Liver (tissue), 9 donors: ENCODE results near the gene KIAA1755. TPM values are rescaled to one million over a fixed set of nuclear protein-coding genes. Genes with fewer than 3 reads are reported as not detected.

ENCODE experiments used
- DNase-seq: peaks from one replicate; pipeline ENCODE4 v3.0.0-alpha.2; 2017; ENCODE audit warnings: low spot score
- H3K27ac ChIP-seq, 2 donors: one replicate each; pipeline ENCODE4 v1.7.0; 2013; ENCODE audit warnings: inconsistent platforms in 2 of 2, low read length in 2 of 2, control low read depth in 1 of 2, low read depth in 1 of 2, mild to moderate bottlenecking in 1 of 2
- H3K27me3 ChIP-seq, 4 donors: one replicate each; pipeline versions ENCODE4 v1.6.1 to v1.7.0; 2013; ENCODE audit warnings: low read length in 3 of 4, inconsistent platforms in 1 of 4, mild to moderate bottlenecking in 1 of 4, moderate library complexity in 1 of 4; ENCODE audit not compliant: control insufficient read depth in 4 of 4, insufficient read depth in 4 of 4
- H3K36me3 ChIP-seq, 4 donors: one replicate each; pipeline versions ENCODE4 v1.6.1 to v1.7.0; 2013; ENCODE audit warnings: low read length in 3 of 4, mild to moderate bottlenecking in 3 of 4, low read depth in 1 of 4, moderate library complexity in 1 of 4; ENCODE audit not compliant: control insufficient read depth in 4 of 4, insufficient read depth in 3 of 4
- H3K4me1 ChIP-seq, 4 donors: one replicate each; pipeline versions ENCODE4 v1.6.1 to v1.7.0; 2013; ENCODE audit warnings: low read length in 3 of 4, mild to moderate bottlenecking in 3 of 4, moderate library complexity in 1 of 4; ENCODE audit not compliant: control insufficient read depth in 4 of 4, insufficient read depth in 4 of 4
- H3K4me3 ChIP-seq, 3 donors: one replicate each; pipeline versions ENCODE4 v1.6.1 to v1.7.0; 2013; ENCODE audit warnings: low read length in 3 of 3, control low read depth in 1 of 3, low read depth in 1 of 3, mild to moderate bottlenecking in 1 of 3
- H3K9ac ChIP-seq, 2 donors: one replicate each; pipeline ENCODE4 v1.7.0; 2013; ENCODE audit warnings: low read length in 2 of 2, mild to moderate bottlenecking in 2 of 2, moderate library complexity in 2 of 2, control low read depth in 1 of 2, low read depth in 1 of 2
- H3K9me3 ChIP-seq, 4 donors: one replicate each; pipeline versions ENCODE4 v1.6.1 to v1.7.0; 2013; ENCODE audit warnings: low read length in 3 of 4; ENCODE audit not compliant: control insufficient read depth in 4 of 4
- ATF3 ChIP-seq: IDR thresholded peaks from 2 replicates; pipeline ENCODE4 v1.6.1; 2016; ENCODE audit warnings: antibody characterized with exemption
- CTCF ChIP-seq: fragments of 150-350 bp; IDR thresholded peaks from 2 replicates; pipeline ENCODE4 v1.5.1; 2017; ENCODE audit warnings: improper control_type of control experiment, low read depth, low read length; ENCODE audit not compliant: missing input control
- EGR1 ChIP-seq, 2 donors: IDR thresholded peaks; 2 replicates each; pipeline ENCODE4 v1.6.1; 2016 to 2018; ENCODE audit warnings: antibody characterized with exemption in 2 of 2, low read depth in 2 of 2
- FOXA1 ChIP-seq: IDR thresholded peaks from 2 replicates; pipeline ENCODE4 v1.6.1; 2016; ENCODE audit warnings: antibody characterized with exemption
- FOXA2 ChIP-seq: IDR thresholded peaks from 2 replicates; pipeline ENCODE4 v1.6.1; 2016; ENCODE audit warnings: antibody characterized with exemption
- GABPA ChIP-seq, 2 donors: IDR thresholded peaks in 1 of 2; conservative IDR thresholded peaks in 1 of 2; 2 replicates each; pipeline ENCODE4 v1.6.1; 2016; ENCODE audit warnings: antibody characterized with exemption in 2 of 2, mild to moderate bottlenecking in 1 of 2, moderate library complexity in 1 of 2
- HNF4A ChIP-seq, 2 donors: conservative IDR thresholded peaks; 2 replicates each; pipeline ENCODE4 v1.6.1; 2016; ENCODE audit warnings: antibody characterized with exemption in 2 of 2, mild to moderate bottlenecking in 2 of 2
- NR2F2 ChIP-seq: IDR thresholded peaks from 2 replicates; pipeline ENCODE4 v1.6.1; 2016; ENCODE audit warnings: antibody characterized with exemption
- RAD21 ChIP-seq, 2 donors: IDR thresholded peaks; 2 replicates each; pipeline ENCODE4 v1.6.1; 2016; ENCODE audit warnings: antibody characterized with exemption in 2 of 2, mild to moderate bottlenecking in 2 of 2
- SP1 ChIP-seq: IDR thresholded peaks from 2 replicates; pipeline ENCODE4 v1.6.1; 2018; ENCODE audit warnings: antibody characterized with exemption, mild to moderate bottlenecking
- TAF1 ChIP-seq: conservative IDR thresholded peaks from 2 replicates; pipeline ENCODE4 v1.6.1; 2016; ENCODE audit warnings: antibody characterized with exemption, mild to moderate bottlenecking
- YY1 ChIP-seq: IDR thresholded peaks from 2 replicates; pipeline ENCODE4 v1.6.1; 2016; ENCODE audit warnings: antibody characterized with exemption, mild to moderate bottlenecking
- ZBTB33 ChIP-seq: IDR thresholded peaks from 2 replicates; pipeline ENCODE4 v1.6.1; 2016; ENCODE audit warnings: antibody characterized with exemption
- WGBS: extraction: QIAGEN DNeasy Blood & Tissue Kit; methylation state at CpG from one replicate; pipeline ENCODE4 v1.1.7; 2013; 5-methylcytosine and 5-hydroxymethylcytosine counted together
- polyA plus RNA-seq, 2 donors: library from polyadenylated mRNA; stranded (reverse) in 1 of 2; unstranded in 1 of 2; fragments of 200-250 nt in 1 of 2; fragments of >200 nt in 1 of 2; fragmentation: Nextera tagmentation in 1 of 2; extraction: Ambion mirVana in 1 of 2; gene quantifications; one replicate each; pipeline versions ENCODE4 v1.2.1 to v1.2.3, GENCODE V29; 2013 to 2015
- total RNA-seq, 2 donors: library from RNA; depleted of rRNA; stranded (reverse); fragments of >200 nt; gene quantifications; one replicate each; pipeline ENCODE4 v1.2.3, GENCODE V29; 2014
- TF ChIP-seq, protein P1 (sequence below): IDR thresholded peaks from 2 replicates; pipeline ENCODE4 v1.6.1; 2016; ENCODE audit warnings: antibody characterized with exemption
- donor health status: healthy.
- donor health status: healthy.
- donor health status: healthy.
- donor health status: healthy.
- donor health status: healthy.

The KIAA1755 gene
- total and polyA plus RNA-seq, 4 donors = 0.09 to 1.4 (median 0.81) TPM

- Histone ChIP-seq H3K4me1 (no peaks in the 10 kb centered on the region), H3K9me3 (no peaks in the 10 kb centered on the region), H3K9ac (no peak overlapping the region), H3K4me3 (no peak overlapping the region), H3K36me3 (no peaks in the 10 kb centered on the region), H3K27ac (no peak overlapping the region), H3K27me3 (no peaks in the 10 kb centered on the region)
- TF ChIP-seq RAD21 (IDR thresholded peaks at IDR 0.05) (no peak), FOXA2 (no peak), CTCF (no peak), ZBTB33 (no peak), GABPA (IDR thresholded peaks at IDR 0.05 in 1 of 2, conservative IDR thresholded peaks at IDR 0.05 in 1 of 2) (no peak), YY1 (no peak)
- 95% methylated on average over 3 of the region's 3 CpGs for WGBS
- DNase-seq = no peak
These were observed 78.6 kb downstream of the KIAA1755 start for GRCh38 chr20:38181971-38182370.

- DNase-seq = no peak
- H3K27ac ChIP-seq = no peak overlapping the region
- H3K4me1 ChIP-seq = no peaks in the 10 kb centered on the region
These were observed 79.2 kb downstream of the KIAA1755 start for GRCh38 chr20:38181207-38181801.

GRCh38 chr20:38180781-38181180 lies 79.8 kb downstream of the KIAA1755 start:
- Histone ChIP-seq H3K9me3 (no peaks in the 10 kb centered on the region), H3K9ac (no peak overlapping the region), H3K36me3 (no peaks in the 10 kb centered on the region), H3K27ac (no peak overlapping the region), H3K4me1 (no peaks in the 10 kb centered on the region), H3K27me3 (no peaks in the 10 kb centered on the region), H3K4me3 (no peak overlapping the region)
- WGBS = 79% methylated on average over 5 of the region's 5 CpGs
- TF ChIP-seq RAD21 (IDR thresholded peaks at IDR 0.05) (no peak), HNF4A (conservative IDR thresholded peaks at IDR 0.05) (no peak), GABPA (IDR thresholded peaks at IDR 0.05 in 1 of 2, conservative IDR thresholded peaks at IDR 0.05 in 1 of 2) (no peak), EGR1 (IDR thresholded peaks at IDR 0.05; ENCODE audit: low read depth in 2 of 2) (no peak), SP1 (no peak), FOXA2 (no peak), TAF1 (no peak), ZBTB33 (no peak), NR2F2 (no peak), CTCF (no peak)
- TF ChIP-seq, protein P1, sequence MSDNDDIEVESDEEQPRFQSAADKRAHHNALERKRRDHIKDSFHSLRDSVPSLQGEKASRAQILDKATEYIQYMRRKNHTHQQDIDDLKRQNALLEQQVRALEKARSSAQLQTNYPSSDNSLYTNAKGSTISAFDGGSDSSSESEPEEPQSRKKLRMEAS = no peak
- no peak for DNase-seq

More at GRCh38 chr20:38181207-38181801, 79.2 kb downstream of the KIAA1755 start:
- Histone ChIP-seq H3K27me3 (no peaks in the 10 kb centered on the region), H3K36me3 (no peaks in the 10 kb centered on the region), H3K4me3 (no peak overlapping the region), H3K9ac (no peak overlapping the region), H3K9me3 (no peaks in the 10 kb centered on the region)
- no peak for TF ChIP-seq FOXA1
- no peak for TF ChIP-seq YY1
- no peak for TF ChIP-seq ATF3
- TF ChIP-seq TAF1 = no peak
- 88% methylated on average over 7 of the region's 7 CpGs for WGBS
